ENCODE results near the gene SAG. TPM values are rescaled to one million over a fixed set of nuclear protein-coding genes. Genes with fewer than 3 reads are reported as not detected.

The SAG gene
- total RNA-seq, 3 donors from 2014 or later: not detected

DNA sequence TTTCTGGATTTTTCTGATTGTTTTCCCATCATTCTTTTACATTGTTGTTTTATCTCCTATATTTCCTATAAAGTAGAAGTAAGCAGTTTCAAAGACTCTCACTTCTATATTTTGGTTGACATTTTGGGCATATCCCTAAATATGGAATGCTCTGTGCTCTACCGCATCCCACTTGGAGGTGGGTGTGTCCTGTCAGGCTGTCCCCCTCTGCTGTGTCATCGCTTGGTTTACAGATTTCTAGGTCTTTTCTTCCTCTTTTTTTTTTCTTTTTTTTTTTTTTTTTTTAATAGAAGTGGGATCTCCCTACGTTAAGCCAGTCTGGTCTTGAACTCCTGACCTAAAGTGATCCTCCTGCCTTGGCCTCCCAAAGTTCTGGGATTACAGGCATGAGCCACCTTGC is 60.0 kb downstream of the SAG start:
- no peaks in the 10 kb centered on the region for H3K4me1 ChIP-seq
- no peak for DNase-seq (ENCODE audit: low spot score in 2 of 2)
- no peak for TF ChIP-seq POLR2A (IDR thresholded peaks at IDR 0.05)
- no peak for TF ChIP-seq POLR2AphosphoS5 (IDR thresholded peaks at IDR 0.05)
- TF ChIP-seq, protein P1, sequence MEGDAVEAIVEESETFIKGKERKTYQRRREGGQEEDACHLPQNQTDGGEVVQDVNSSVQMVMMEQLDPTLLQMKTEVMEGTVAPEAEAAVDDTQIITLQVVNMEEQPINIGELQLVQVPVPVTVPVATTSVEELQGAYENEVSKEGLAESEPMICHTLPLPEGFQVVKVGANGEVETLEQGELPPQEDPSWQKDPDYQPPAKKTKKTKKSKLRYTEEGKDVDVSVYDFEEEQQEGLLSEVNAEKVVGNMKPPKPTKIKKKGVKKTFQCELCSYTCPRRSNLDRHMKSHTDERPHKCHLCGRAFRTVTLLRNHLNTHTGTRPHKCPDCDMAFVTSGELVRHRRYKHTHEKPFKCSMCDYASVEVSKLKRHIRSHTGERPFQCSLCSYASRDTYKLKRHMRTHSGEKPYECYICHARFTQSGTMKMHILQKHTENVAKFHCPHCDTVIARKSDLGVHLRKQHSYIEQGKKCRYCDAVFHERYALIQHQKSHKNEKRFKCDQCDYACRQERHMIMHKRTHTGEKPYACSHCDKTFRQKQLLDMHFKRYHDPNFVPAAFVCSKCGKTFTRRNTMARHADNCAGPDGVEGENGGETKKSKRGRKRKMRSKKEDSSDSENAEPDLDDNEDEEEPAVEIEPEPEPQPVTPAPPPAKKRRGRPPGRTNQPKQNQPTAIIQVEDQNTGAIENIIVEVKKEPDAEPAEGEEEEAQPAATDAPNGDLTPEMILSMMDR (IDR thresholded peaks at IDR 0.05): no peak

GRCh38 chr2:233368756-233369155 is 61.1 kb downstream of the SAG start:
- no peaks in the 10 kb centered on the region for H3K4me1 ChIP-seq
- no peaks in the 10 kb centered on the region for H3K36me3 ChIP-seq
- peaks cover 0 to 4% of the 10 kb centered on the region in 2 donors for H3K9me3 ChIP-seq
- intact Hi-C loops (cut with DNase I; ENCODE audit: low total_unique reads): no loop called here
- H3K4me3 ChIP-seq: no peak overlapping the region
- TF ChIP-seq POLR2A (IDR thresholded peaks at IDR 0.05): no peak
- TF ChIP-seq, protein P1 (IDR thresholded peaks at IDR 0.05): no peak
- TF ChIP-seq POLR2AphosphoS5 (IDR thresholded peaks at IDR 0.05): no peak
- no peak for DNase-seq (ENCODE audit: low spot score in 2 of 2)
- no peak overlapping the region for H3K27ac ChIP-seq
- H3K27me3 ChIP-seq: no peaks in the 10 kb centered on the region

More for the DNA sequence above, 60.0 kb downstream of the SAG start:
- intact Hi-C loops (cut with DNase I; ENCODE audit: low total_unique reads): no loop called here
- Histone ChIP-seq H3K9me3 (peaks cover 0 to 8% of the 10 kb centered on the region in 2 donors), H3K4me3 (no peak overlapping the region), H3K27me3 (no peaks in the 10 kb centered on the region), H3K27ac (no peak overlapping the region), H3K36me3 (no peaks in the 10 kb centered on the region)

GRCh38 chr2:233369462-233369861 is 61.8 kb downstream of the SAG start:
- H3K27me3 ChIP-seq: no peaks in the 10 kb centered on the region
- H3K36me3 ChIP-seq: no peaks in the 10 kb centered on the region
- DNase-seq (ENCODE audit: low spot score in 2 of 2): no peak
- H3K27ac ChIP-seq: no peak overlapping the region
- no peak for TF ChIP-seq POLR2AphosphoS5 (IDR thresholded peaks at IDR 0.05)
- no peak for TF ChIP-seq POLR2A (IDR thresholded peaks at IDR 0.05)
- TF ChIP-seq, protein P1 (IDR thresholded peaks at IDR 0.05): no peak
- intact Hi-C loops (cut with DNase I; ENCODE audit: low total_unique reads): no loop called here
- no peaks in the 10 kb centered on the region for H3K9me3 ChIP-seq
- H3K4me1 ChIP-seq: no peaks in the 10 kb centered on the region
- no peak overlapping the region for H3K4me3 ChIP-seq

GRCh38 chr2:233369897-233370685 is 62.5 kb downstream of the SAG start:
- no peak for DNase-seq (ENCODE audit: low spot score in 2 of 2)
- TF ChIP-seq POLR2A (IDR thresholded peaks at IDR 0.05): no peak
- TF ChIP-seq POLR2AphosphoS5 (IDR thresholded peaks at IDR 0.05): no peak
- TF ChIP-seq, protein P1 (IDR thresholded peaks at IDR 0.05): no peak

GRCh38 chr2:233371641-233372040 is 64.0 kb downstream of the SAG start:
- Histone ChIP-seq H3K9me3 (no peaks in the 10 kb centered on the region), H3K27me3 (no peaks in the 10 kb centered on the region), H3K4me3 (no peak overlapping the region), H3K36me3 (no peaks in the 10 kb centered on the region), H3K27ac (no peak overlapping the region), H3K4me1 (no peaks in the 10 kb centered on the region)
- no peak for TF ChIP-seq POLR2AphosphoS5 (IDR thresholded peaks at IDR 0.05)
- TF ChIP-seq, protein P1 (IDR thresholded peaks at IDR 0.05): no peak
- no peak for TF ChIP-seq POLR2A (IDR thresholded peaks at IDR 0.05)
- DNase-seq (ENCODE audit: low spot score in 2 of 2): no peak
- intact Hi-C loops (cut with DNase I; ENCODE audit: low total_unique reads): no loop called here

More at GRCh38 chr2:233369897-233370685, 62.5 kb downstream of the SAG start:
- Histone ChIP-seq H3K9me3 (no peaks in the 10 kb centered on the region), H3K4me1 (no peaks in the 10 kb centered on the region), H3K4me3 (no peak overlapping the region), H3K27me3 (no peaks in the 10 kb centered on the region), H3K36me3 (no peaks in the 10 kb centered on the region), H3K27ac (no peak overlapping the region)
- intact Hi-C loops (cut with DNase I; ENCODE audit: low total_unique reads): no loop called here

All from breast epithelium (tissue), 4 donors.